Neural progenitor cell (in vitro differentiated cells): ENCODE data around the gene IGSF21.
A peak's percentile ranks its signal among the peaks of the same experiment; 100 is the strongest.

ENCODE experiments used
- EZH2 ChIP-seq: fragments of 200-600 bp; sonication (generic); IDR thresholded peaks from 2 replicates; pipeline ENCODE4 v1.6.1; 2017; ENCODE audit warnings: antibody characterized with exemption, mild to moderate bottlenecking, moderate library complexity
- EZH2phosphoT487 ChIP-seq: fragments of 200-600 bp; sonication (generic); IDR thresholded peaks from 2 replicates; pipeline ENCODE4 v1.6.1; 2017; ENCODE audit warnings: antibody characterized with exemption
- TF ChIP-seq, protein P1 (sequence below): fragments of 200-600 bp; sonication (generic); IDR thresholded peaks from 2 replicates; pipeline ENCODE4 v1.5.1; 2017; ENCODE audit warnings: antibody characterized with exemption, mild to moderate bottlenecking

DNA sequence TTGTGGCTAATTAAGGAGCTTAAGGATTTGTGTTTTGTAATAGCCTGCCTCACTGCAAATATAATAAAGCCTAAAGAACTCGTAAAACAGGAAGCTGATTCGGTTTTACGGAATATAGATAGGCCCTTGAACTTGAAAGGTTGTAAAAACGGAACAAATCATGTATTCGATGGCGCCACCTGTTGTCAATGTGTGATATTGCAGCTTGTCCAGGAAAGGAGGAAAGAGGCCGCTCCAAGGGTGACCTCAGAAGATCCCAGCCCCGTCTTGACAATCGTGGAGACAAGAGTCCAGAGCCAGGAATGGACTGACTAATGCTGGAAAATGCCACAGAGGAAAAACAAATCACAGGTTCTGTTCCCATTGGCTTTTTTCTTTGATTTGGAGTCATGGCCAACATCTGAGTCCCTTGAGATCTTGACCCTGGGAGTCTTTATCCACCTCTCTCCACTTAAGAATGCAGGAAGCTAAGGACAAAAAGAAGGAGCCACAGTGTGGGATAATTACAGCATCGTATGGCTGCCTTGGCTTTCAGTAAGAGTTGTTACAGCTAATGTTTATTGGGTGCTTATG, 7.0 kb upstream of the IGSF21 start:
- TF ChIP-seq, protein P1, sequence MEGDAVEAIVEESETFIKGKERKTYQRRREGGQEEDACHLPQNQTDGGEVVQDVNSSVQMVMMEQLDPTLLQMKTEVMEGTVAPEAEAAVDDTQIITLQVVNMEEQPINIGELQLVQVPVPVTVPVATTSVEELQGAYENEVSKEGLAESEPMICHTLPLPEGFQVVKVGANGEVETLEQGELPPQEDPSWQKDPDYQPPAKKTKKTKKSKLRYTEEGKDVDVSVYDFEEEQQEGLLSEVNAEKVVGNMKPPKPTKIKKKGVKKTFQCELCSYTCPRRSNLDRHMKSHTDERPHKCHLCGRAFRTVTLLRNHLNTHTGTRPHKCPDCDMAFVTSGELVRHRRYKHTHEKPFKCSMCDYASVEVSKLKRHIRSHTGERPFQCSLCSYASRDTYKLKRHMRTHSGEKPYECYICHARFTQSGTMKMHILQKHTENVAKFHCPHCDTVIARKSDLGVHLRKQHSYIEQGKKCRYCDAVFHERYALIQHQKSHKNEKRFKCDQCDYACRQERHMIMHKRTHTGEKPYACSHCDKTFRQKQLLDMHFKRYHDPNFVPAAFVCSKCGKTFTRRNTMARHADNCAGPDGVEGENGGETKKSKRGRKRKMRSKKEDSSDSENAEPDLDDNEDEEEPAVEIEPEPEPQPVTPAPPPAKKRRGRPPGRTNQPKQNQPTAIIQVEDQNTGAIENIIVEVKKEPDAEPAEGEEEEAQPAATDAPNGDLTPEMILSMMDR = peak; percentile 90
- no peak for TF ChIP-seq EZH2
- TF ChIP-seq EZH2phosphoT487 = no peak
